Measurements from ENCODE around the gene ABCC4. TPM values are rescaled to one million over a fixed set of nuclear protein-coding genes. Genes with fewer than 3 reads are reported as not detected.

ABCC4 gene
- total RNA-seq, 5 donors from 2014 or later (not counting 1 experiment from before 2014, with no cell fraction given) = 8.9 to 12.5 (median 9.5) TPM

GRCh38 chr13:95056266-95056665 lies 245.0 kb downstream of the ABCC4 start:
- ChIA-PET POLR2A (interaction anchor here in 1 of 2 donors (0.7 kb wide), 1 partner anchor 47 kb away, joined by 4 read pairs; no protein-coding TSS in a partner anchor), CTCF (interaction anchor here in 1 of 2 donors (0.7 kb wide), 1 partner anchor 93 kb away, joined by 4 read pairs; no protein-coding TSS in a partner anchor)

GRCh38 chr13:95050800-95051615 lies 250.2 kb downstream of the ABCC4 start:
- CTCF ChIA-PET = no interaction called here
- H3K27ac ChIP-seq (ENCODE audit: low read length) = no peak overlapping the region

More at GRCh38 chr13:95056266-95056665, 245.0 kb downstream of the ABCC4 start:
- Mint-ChIP-seq H3K27ac (no peak overlapping the region), H3K4me3 (no peak overlapping the region), H3K4me1 (no peaks in the 10 kb centered on the region), H3K36me3 (peaks cover 33% of the 10 kb centered on the region), H3K27me3 (no peaks in the 10 kb centered on the region), H3K9me3 (no peaks in the 10 kb centered on the region)
- H3K9me3 ChIP-seq = no peaks in the 10 kb centered on the region
- H3K4me3 ChIP-seq (ENCODE audit: control insufficient read depth in 1 of 2, extremely low read depth in 1 of 2, low read length in 1 of 2) = no peak overlapping the region
- H3K36me3 ChIP-seq (ENCODE audit: control insufficient read depth in 2 of 2, extremely low read depth in 1 of 2, insufficient read depth in 1 of 2, low read length in 1 of 2) = peaks cover 0 to 3% of the 10 kb centered on the region in 2 donors
- H3K27me3 ChIP-seq (replicated peaks in 1 of 2; ENCODE audit: control insufficient read depth in 2 of 2, extremely low read depth in 1 of 2, insufficient read depth in 2 of 2, low read length in 1 of 2) = no peaks in the 10 kb centered on the region
- ATAC-seq (replicated peaks in 1 of 4) (no peak), DNase-seq (no peak)
- H3K4me1 ChIP-seq (ENCODE audit: control insufficient read depth in 1 of 2, extremely low read depth in 1 of 2, insufficient read depth in 2 of 2, low read length in 2 of 2) = no peaks in the 10 kb centered on the region
- H3K27ac ChIP-seq (ENCODE audit: low read length) = no peak overlapping the region
- WGBS (ENCODE audit: insufficient coverage) = no CpG with 5 or more reads among the region's 1 CpG

DNA sequence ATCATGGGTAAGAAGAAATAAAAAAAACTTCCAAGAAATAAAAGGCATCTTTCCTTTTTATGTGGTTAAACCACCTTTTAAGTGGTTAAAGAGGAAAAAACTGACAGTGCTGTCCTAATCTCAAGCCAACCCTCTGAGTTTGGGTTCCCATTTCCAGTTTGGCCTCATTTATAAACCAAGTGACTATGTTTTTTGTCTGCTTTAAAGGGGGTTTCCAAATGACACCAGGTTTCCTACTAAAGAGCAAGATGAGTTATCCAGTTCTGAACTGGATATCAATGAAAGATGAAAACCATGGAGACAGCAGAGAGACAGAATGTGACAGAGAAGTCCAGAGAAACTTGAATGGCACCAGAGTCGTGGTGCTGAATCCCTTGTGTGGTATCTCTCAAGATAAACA lies 251.5 kb downstream of the ABCC4 start:
- no peak overlapping the region for H3K4me3 ChIP-seq (ENCODE audit: control insufficient read depth in 1 of 2, extremely low read depth in 1 of 2, low read length in 1 of 2)
- Mint-ChIP-seq H3K9me3 (no peaks in the 10 kb centered on the region), H3K36me3 (peaks cover 40% of the 10 kb centered on the region), H3K4me1 (peaks cover 0 to 10% (median 9%) of the 10 kb centered on the region in 3 donors), H3K4me3 (no peak overlapping the region), H3K27me3 (no peaks in the 10 kb centered on the region), H3K27ac (no peak overlapping the region)
- H3K4me1 ChIP-seq (ENCODE audit: control insufficient read depth in 1 of 2, extremely low read depth in 1 of 2, insufficient read depth in 2 of 2, low read length in 2 of 2) = no peaks in the 10 kb centered on the region
- CTCF ChIA-PET = no interaction called here
- H3K36me3 ChIP-seq (ENCODE audit: control insufficient read depth in 2 of 2, extremely low read depth in 1 of 2, insufficient read depth in 1 of 2, low read length in 1 of 2) = peaks cover 0 to 3% of the 10 kb centered on the region in 2 donors
- no peak for ATAC-seq (replicated peaks in 1 of 4)
- no peak overlapping the region for H3K27ac ChIP-seq (ENCODE audit: low read length)
- POLR2A ChIA-PET = no interaction called here
- no CpG with 5 or more reads among the region's 1 CpG for WGBS (ENCODE audit: insufficient coverage)
- no peak for DNase-seq
- H3K9me3 ChIP-seq = no peaks in the 10 kb centered on the region
- H3K27me3 ChIP-seq (replicated peaks in 1 of 2; ENCODE audit: control insufficient read depth in 2 of 2, extremely low read depth in 1 of 2, insufficient read depth in 2 of 2, low read length in 1 of 2) = no peaks in the 10 kb centered on the region

More at GRCh38 chr13:95050800-95051615, 250.2 kb downstream of the ABCC4 start:
- peaks cover 0 to 3% of the 10 kb centered on the region in 2 donors for H3K36me3 ChIP-seq (ENCODE audit: control insufficient read depth in 2 of 2, extremely low read depth in 1 of 2, insufficient read depth in 1 of 2, low read length in 1 of 2)
- ATAC-seq (replicated peaks in 1 of 4) (no peak), DNase-seq (no peak)
- POLR2A ChIA-PET = no interaction called here
- Mint-ChIP-seq H3K4me3 (no peak overlapping the region), H3K27ac (no peak overlapping the region), H3K36me3 (peaks cover 32% of the 10 kb centered on the region), H3K27me3 (no peaks in the 10 kb centered on the region), H3K4me1 (peaks cover 0 to 10% (median 9%) of the 10 kb centered on the region in 3 donors), H3K9me3 (no peaks in the 10 kb centered on the region)
- no peaks in the 10 kb centered on the region for H3K27me3 ChIP-seq (replicated peaks in 1 of 2; ENCODE audit: control insufficient read depth in 2 of 2, extremely low read depth in 1 of 2, insufficient read depth in 2 of 2, low read length in 1 of 2)
- no peak overlapping the region for H3K4me3 ChIP-seq (ENCODE audit: control insufficient read depth in 1 of 2, extremely low read depth in 1 of 2, low read length in 1 of 2)
- no CpG with 5 or more reads among the region's 3 CpGs for WGBS (ENCODE audit: insufficient coverage)
- no peaks in the 10 kb centered on the region for H3K4me1 ChIP-seq (ENCODE audit: control insufficient read depth in 1 of 2, extremely low read depth in 1 of 2, insufficient read depth in 2 of 2, low read length in 2 of 2)
- H3K9me3 ChIP-seq = no peaks in the 10 kb centered on the region

DNA sequence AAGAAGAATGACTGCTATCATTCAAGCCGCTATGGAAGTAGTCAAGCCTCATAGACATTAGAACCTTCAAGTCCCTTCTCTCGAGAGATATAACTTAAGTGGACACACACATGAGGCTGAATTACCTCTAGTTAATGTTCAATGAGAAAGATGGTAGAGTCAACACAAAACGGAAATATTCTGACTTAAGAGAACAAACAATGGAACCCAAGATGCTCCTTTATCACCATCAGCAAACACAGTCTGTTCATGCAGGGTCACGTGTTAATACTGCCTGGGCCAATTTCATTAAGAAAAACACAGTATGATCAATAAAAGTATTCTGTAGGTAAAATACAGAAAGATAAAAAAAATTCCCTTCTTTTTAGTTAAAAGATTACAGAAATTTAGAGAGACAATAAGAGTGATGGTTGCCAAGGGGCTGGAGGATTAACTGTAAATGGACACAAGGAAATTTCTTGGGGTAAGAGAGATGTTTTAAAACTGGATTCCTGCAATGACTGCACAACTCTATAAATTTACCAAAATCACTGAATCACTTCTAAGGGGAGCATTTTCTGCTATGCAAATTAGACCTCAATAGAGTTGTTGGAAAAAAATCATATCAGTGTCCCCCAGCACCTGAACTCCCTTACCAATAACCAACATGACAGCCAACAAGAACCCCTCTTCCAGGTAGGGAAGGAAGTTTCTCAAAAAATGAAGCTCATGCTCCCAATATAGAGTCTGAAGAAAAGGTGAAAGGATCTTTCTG lies 256.6 kb downstream of the ABCC4 start:
- Histone ChIP-seq H3K4me3 (ENCODE audit: control insufficient read depth in 1 of 2, extremely low read depth in 1 of 2, low read length in 1 of 2) (no peak overlapping the region), H3K27me3 (replicated peaks in 1 of 2; ENCODE audit: control insufficient read depth in 2 of 2, extremely low read depth in 1 of 2, insufficient read depth in 2 of 2, low read length in 1 of 2) (no peaks in the 10 kb centered on the region), H3K9me3 (no peaks in the 10 kb centered on the region), H3K4me1 (ENCODE audit: control insufficient read depth in 1 of 2, extremely low read depth in 1 of 2, insufficient read depth in 2 of 2, low read length in 2 of 2) (no peaks in the 10 kb centered on the region), H3K27ac (ENCODE audit: low read length) (no peak overlapping the region), H3K36me3 (ENCODE audit: control insufficient read depth in 2 of 2, extremely low read depth in 1 of 2, insufficient read depth in 1 of 2, low read length in 1 of 2) (peaks cover 0 to 27% of the 10 kb centered on the region in 2 donors)
- Mint-ChIP-seq H3K9me3 (no peaks in the 10 kb centered on the region), H3K36me3 (peaks cover 61% of the 10 kb centered on the region), H3K4me1 (peaks cover 0 to 3% (median 2%) of the 10 kb centered on the region in 3 donors), H3K4me3 (no peak overlapping the region), H3K27ac (no peak overlapping the region), H3K27me3 (no peaks in the 10 kb centered on the region)
- ChIA-PET CTCF (interaction anchor here in 1 of 2 donors (0.6 kb wide), 1 partner anchor 33 kb away, joined by 3 read pairs; no protein-coding TSS in a partner anchor), POLR2A (no interaction called here)
- WGBS (ENCODE audit: insufficient coverage) = no CpG with 5 or more reads among the region's 4 CpGs
- DNase-seq = no peak
- ATAC-seq (replicated peaks in 1 of 4) = no peak

- Mint-ChIP-seq H3K9me3 (no peaks in the 10 kb centered on the region), H3K4me1 (no peaks in the 10 kb centered on the region), H3K27me3 (no peaks in the 10 kb centered on the region), H3K4me3 (no peak overlapping the region), H3K27ac (no peak overlapping the region), H3K36me3 (peaks cover 62% of the 10 kb centered on the region)
- Histone ChIP-seq H3K9me3 (no peaks in the 10 kb centered on the region), H3K4me3 (ENCODE audit: control insufficient read depth in 1 of 2, extremely low read depth in 1 of 2, low read length in 1 of 2) (no peak overlapping the region), H3K4me1 (ENCODE audit: control insufficient read depth in 1 of 2, extremely low read depth in 1 of 2, insufficient read depth in 2 of 2, low read length in 2 of 2) (no peaks in the 10 kb centered on the region), H3K27me3 (replicated peaks in 1 of 2; ENCODE audit: control insufficient read depth in 2 of 2, extremely low read depth in 1 of 2, insufficient read depth in 2 of 2, low read length in 1 of 2) (no peaks in the 10 kb centered on the region), H3K27ac (ENCODE audit: low read length) (no peak overlapping the region), H3K36me3 (ENCODE audit: control insufficient read depth in 2 of 2, extremely low read depth in 1 of 2, insufficient read depth in 1 of 2, low read length in 1 of 2) (peaks cover 0 to 36% of the 10 kb centered on the region in 2 donors)
- ChIA-PET CTCF (no interaction called here), POLR2A (no interaction called here)
- ATAC-seq (replicated peaks in 1 of 4) (no peak), DNase-seq (no peak)
- WGBS (ENCODE audit: insufficient coverage) = no CpG with 5 or more reads among the region's 2 CpGs
Observed at GRCh38 chr13:95039415-95039814, 261.8 kb downstream of the ABCC4 start.

DNA sequence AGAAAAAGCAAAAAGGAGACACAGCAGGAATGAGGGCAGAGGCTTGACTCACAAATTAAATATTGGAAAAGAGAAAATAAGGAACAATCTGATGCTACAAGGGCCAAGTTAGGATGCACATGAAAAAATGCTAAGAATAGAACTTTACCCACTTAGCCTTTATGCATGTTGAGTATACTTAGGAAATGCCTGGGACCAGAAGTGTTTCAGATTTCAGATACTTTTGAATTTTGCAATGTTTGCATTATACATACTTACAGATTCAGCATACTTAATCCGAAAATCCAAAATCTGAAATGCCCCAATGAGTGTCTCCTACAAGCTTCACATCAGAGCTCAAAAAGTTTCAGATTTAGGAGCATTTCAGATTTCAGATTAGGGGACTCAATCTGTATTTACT lies 262.3 kb downstream of the ABCC4 start:
- Histone ChIP-seq H3K27me3 (replicated peaks in 1 of 2; ENCODE audit: control insufficient read depth in 2 of 2, extremely low read depth in 1 of 2, insufficient read depth in 2 of 2, low read length in 1 of 2) (no peaks in the 10 kb centered on the region), H3K4me3 (ENCODE audit: control insufficient read depth in 1 of 2, extremely low read depth in 1 of 2, low read length in 1 of 2) (no peak overlapping the region), H3K36me3 (ENCODE audit: control insufficient read depth in 2 of 2, extremely low read depth in 1 of 2, insufficient read depth in 1 of 2, low read length in 1 of 2) (peaks cover 0 to 37% of the 10 kb centered on the region in 2 donors), H3K9me3 (no peaks in the 10 kb centered on the region), H3K4me1 (ENCODE audit: control insufficient read depth in 1 of 2, extremely low read depth in 1 of 2, insufficient read depth in 2 of 2, low read length in 2 of 2) (no peaks in the 10 kb centered on the region), H3K27ac (ENCODE audit: low read length) (no peak overlapping the region)
- Mint-ChIP-seq H3K9me3 (no peaks in the 10 kb centered on the region), H3K36me3 (peaks cover 61% of the 10 kb centered on the region), H3K4me1 (peaks cover 0 to 4% (median 4%) of the 10 kb centered on the region in 3 donors), H3K27ac (no peak overlapping the region), H3K27me3 (no peaks in the 10 kb centered on the region), H3K4me3 (no peak overlapping the region)
- no peak for DNase-seq
- WGBS (ENCODE audit: insufficient coverage) = no CpG with 5 or more reads among the region's 1 CpG
- POLR2A ChIA-PET = interaction anchor here (0.5 to 0.7 kb wide), 2 partner anchors 10 to 150 kb away, joined by 7 read pairs; no protein-coding TSS in a partner anchor
- ATAC-seq (replicated peaks in 1 of 4) = no peak
- CTCF ChIA-PET = interaction anchor here in 1 of 2 donors (0.7 kb wide), 1 partner anchor 26 kb away, joined by 5 read pairs; no protein-coding TSS in a partner anchor

All from T-cell (primary cell).